T47D (cell line): Measurements from ENCODE around the gene IGSF6.
"Not testable (repeated sequence)": the region's sequence is repeated elsewhere in the genome, so short reads cannot be mapped to it uniquely, and the experiment has no call there.

Experiments used
- DNase-seq, 2 experiments: peaks; one replicate each; pipeline versions ENCODE4 v3.0.0 to v3.0.0-alpha.2; 2011 to 2012; ENCODE audit warnings: low read depth in 1 of 2, low spot score in 1 of 2
- JUND ChIP-seq: IDR thresholded peaks from 2 replicates; pipeline ENCODE4 v1.6.1; 2012; ENCODE audit warnings: low read depth
- in situ Hi-C: cut with HindIII; loops from 2 replicates; pipeline ENCODE4 v1.10.0; 2016; ENCODE audit warnings: low sequenced_read_pairs, low pct_unique_long_range_greater_than_20kb

The IGSF6 gene

DNA sequence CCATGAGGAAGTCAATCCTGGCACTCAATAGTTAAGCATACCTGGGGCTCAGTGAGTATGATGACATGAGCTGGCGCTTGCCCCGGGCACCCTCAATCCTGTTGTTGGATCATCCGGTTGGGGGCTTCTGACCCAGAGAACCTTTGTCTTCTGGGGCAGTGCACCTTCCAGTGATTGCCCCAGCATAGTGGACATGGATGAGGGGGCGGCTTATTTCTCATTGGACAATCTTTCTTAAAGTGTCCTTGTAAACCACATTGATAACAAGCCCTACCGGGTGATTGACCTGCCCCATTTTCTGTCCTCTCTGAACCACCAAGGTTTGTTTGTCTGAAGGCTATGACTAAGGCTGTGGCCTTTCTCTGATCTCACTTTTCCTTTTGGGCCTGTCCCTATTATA lies 18.2 kb downstream of the IGSF6 start:
- in situ Hi-C loops: no loop called here
- no peak for DNase-seq
- TF ChIP-seq JUND: no peak

GRCh38 chr16:21631951-21632575 lies 20.3 kb downstream of the IGSF6 start:
- in situ Hi-C loops, DNase-seq: not testable (repeated sequence)

- DNase-seq, in situ Hi-C loops: not testable (repeated sequence)
Observed at GRCh38 chr16:21631376-21631775, 21.0 kb downstream of the IGSF6 start.

DNA sequence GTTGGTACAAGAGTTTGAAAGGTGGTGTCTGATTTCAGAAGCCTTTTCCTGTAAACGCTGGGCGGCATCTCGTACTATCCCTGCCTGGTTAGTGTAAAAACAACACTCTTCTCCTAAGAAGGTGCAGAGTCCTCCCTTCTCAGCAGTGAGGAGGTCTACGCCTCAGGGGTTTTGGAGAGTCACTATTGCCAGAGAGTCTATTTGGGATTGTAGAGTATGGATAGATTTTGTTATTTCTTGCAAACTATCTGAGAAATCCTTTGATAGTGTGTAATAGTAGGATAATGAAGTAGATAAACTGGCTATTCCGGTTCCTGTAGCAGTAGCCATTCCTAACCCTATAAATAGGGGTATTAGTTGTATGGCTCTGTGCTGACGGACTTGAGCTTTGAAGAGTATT lies 21.5 kb downstream of the IGSF6 start:
- DNase-seq, in situ Hi-C loops: not testable (repeated sequence)

DNA sequence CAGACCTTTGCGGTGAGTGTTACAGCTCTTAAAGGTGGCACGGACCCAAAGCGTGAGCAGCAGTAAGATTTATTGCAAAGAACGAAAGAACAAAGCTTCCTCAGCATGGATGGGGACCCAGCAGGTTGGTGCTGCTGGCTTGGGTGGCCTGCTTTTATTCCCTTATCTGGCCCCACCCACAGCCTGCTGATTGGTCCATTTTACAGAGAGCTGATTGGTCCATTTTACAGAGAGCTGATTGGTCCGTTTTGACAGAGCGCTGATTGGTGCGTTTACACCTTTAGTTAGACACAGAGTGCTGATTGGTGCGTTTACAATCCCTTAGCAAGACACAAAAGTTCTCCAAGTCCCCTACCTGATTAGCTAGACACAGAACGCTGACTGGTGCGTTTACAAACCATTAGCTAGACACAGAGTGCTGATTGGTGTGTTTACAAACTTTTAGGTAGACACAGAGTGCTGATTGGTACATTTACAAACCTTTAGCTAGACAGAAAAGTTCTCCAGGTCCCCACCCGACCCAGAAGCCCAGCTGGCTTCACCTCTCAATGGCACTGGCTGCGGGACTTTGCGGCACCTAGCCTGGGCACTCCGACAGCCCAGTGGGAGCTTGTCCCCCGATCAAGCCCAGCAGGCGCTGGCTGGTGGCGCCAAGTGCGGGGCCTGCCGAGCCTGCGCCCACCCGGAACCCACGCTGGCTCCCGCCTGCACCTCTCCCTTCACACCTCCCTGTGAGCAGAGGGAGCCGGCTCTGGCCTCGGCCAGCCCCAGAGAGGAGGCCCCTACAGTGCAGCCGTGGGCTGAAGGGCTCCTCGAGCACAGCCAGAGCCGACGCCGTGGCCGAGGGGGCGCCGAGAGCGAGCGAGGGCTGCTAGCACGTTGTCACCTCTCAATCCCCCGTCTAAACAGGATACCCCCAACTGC lies 22.5 kb downstream of the IGSF6 start:
- DNase-seq, in situ Hi-C loops: not testable (repeated sequence)

DNA sequence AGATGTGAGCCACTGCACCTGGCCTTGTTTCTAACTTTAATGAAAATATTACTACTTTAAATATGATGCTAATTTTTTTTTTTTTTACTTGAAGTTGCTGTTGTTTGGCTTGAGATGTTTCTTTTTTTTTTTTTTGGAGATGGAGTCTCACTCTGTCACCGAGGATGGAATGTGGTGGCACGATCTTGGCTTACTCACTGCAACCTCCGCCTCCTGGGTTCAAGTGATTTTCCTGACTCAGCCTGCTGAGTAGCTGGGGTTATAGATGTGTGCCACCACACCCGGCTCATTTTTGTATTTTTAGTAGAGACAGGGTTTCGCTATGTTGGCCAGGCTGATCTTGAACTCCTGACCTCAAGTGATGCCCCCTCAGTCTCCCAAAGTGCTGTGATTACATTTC lies 23.6 kb downstream of the IGSF6 start:
- TF ChIP-seq JUND: no peak
- DNase-seq: no peak
- in situ Hi-C loops: no loop called here

GRCh38 chr16:21628121-21628726 lies 24.2 kb downstream of the IGSF6 start:
- no peak for TF ChIP-seq JUND
- no peak for DNase-seq
- in situ Hi-C loops: no loop called here

DNA sequence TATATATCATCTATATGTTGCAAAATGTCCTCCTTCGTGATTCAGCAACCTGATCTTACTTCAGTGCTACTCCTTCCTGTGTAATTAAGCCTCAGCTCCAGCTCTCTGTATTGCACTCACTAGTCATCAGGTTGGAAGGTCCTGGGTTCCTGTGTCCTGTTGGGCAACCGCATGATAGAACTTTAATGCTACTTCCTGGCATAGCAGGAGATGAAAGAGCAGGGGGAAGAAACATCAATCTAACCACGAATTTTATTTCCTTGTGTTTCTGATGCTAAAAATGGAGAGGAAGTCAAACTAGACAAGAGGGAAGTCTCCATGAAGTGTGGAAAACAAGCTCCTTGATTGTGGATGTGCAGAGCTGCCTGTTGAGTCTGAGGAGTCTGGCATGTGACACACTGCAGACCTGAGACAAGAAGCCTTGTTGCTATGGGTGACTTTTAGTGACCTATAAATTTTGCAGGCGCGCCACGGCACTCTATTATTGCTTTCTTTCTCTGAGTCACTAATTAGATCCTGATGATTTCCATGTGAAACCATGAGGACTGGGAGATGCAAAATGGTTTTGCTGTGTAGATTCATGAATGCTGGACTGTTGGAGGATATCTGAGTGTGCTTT lies 25.6 kb downstream of the IGSF6 start:
- DNase-seq: no peak
- in situ Hi-C loops: no loop called here
- TF ChIP-seq JUND: no peak

- no peak for DNase-seq
- no peak for TF ChIP-seq JUND
- in situ Hi-C loops: no loop called here
Observed at GRCh38 chr16:21625026-21625425, 27.4 kb downstream of the IGSF6 start.

DNA sequence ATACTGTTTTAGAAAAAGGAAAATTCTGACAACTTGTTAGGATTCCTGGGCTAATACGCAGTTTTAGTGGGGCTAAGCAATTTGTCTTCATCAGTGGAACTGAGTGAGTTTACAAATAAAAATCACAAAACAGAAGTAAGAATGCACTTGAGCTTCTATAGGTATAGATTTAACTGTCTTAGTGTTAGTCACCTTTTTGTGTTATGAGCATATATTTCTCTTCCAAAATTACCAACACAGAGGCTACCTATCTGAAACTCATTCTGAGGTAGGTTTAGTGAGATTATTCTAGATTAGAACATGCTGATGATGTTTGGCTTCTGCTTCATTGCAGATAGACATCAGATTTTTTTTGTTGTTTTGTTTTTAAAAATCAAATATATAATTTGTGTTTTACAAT lies 29.9 kb downstream of the IGSF6 start:
- in situ Hi-C loops: no loop called here
- DNase-seq: no peak

DNA sequence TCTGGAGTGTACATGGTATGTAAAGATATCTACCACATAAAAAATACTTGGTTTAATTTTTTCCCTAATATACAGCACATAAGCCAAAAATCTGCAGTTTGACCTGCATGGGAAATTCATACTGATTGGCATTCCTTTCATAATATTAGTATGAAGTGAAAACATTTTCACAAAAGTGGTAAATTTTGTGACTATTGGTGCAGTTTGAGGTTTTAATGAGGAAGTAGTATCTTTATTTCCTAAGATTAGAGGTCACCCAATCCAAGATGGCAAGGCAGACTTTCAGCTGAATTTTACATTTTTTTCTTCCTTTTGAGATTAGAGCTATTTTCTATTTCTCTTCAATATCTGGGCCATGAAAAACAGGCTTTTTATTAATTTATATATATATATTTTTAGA lies 31.8 kb downstream of the IGSF6 start:
- no peak for TF ChIP-seq JUND
- DNase-seq: no peak
- in situ Hi-C loops: no loop called here

More for the DNA sequence above, 29.9 kb downstream of the IGSF6 start:
- no peak for TF ChIP-seq JUND

DNA sequence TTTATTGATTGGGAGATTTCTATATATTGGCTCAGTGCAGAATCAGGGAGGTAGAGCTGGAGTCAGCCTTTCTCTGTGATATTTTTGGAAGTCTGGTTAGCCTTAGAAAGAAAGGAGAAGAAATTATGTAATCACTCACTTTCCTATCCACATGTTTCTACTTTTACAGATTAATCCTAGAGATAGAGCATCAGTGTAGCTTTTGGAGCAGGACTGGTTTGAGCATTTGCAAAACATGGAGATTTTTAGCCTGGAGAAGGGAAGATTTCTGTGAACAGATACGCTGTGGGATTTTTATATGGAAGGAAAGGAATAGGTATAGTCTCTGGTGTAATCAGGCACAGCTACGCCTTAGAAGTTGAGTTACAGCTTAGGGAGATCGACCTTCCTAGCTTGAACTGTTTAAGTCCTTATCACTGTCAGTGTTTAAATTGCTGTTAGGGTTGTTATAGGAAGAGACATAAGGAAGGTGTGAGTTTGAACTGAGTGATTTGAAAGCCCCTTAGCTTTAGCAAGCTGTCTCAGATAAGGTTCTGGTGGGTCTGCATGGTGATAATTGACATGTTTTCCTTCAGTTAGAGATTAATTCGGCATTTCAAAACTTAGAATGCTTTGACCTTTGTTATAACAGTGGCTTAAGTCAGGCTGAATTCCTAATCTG lies 32.5 kb downstream of the IGSF6 start:
- in situ Hi-C loops: no loop called here
- no peak for TF ChIP-seq JUND
- no peak for DNase-seq
